MM.1S (cell line): ENCODE measurements around the gene RASL11B.
"Not testable (repeated sequence)": the region's sequence is repeated elsewhere in the genome, so short reads cannot be mapped to it uniquely, and the experiment has no call there.

ENCODE experiments used
- DNase-seq: peaks from one replicate; pipeline ENCODE4 v3.0.0-alpha.2; 2015
- H2AFZ ChIP-seq: fragments of 300-600 bp; sonication (generic); 2 replicates; pipeline ENCODE4 v1.6.0; 2016; ENCODE audit warnings: antibody characterized with exemption, low read length
- H3F3A ChIP-seq: fragments of 300-600 bp; sonication (generic); 2 replicates; pipeline ENCODE4 v1.6.1; 2016; ENCODE audit warnings: mild to moderate bottlenecking, antibody characterized with exemption, low read length, moderate library complexity, mixed read lengths; ENCODE audit not compliant: insufficient read depth
- H3K27ac ChIP-seq: fragments of 300-600 bp; sonication (generic); 2 replicates; pipeline ENCODE4 v1.5.1; 2016; ENCODE audit warnings: mild to moderate bottlenecking, low read length
- H3K27me3 ChIP-seq: fragments of 300-600 bp; sonication (generic); replicated peaks from 2 replicates; pipeline ENCODE4 v1.6.0; 2016; ENCODE audit warnings: low read length; ENCODE audit not compliant: insufficient read depth
- H3K36me3 ChIP-seq: fragments of 300-600 bp; sonication (generic); replicated peaks from 2 replicates; pipeline ENCODE4 v1.6.1; 2016; ENCODE audit warnings: mild to moderate bottlenecking, low read length, mixed read lengths; ENCODE audit not compliant: insufficient read depth
- H3K4me1 ChIP-seq: fragments of 300-600 bp; sonication (generic); 2 replicates; pipeline ENCODE4 v1.6.1; 2016; ENCODE audit warnings: low read length, mixed read lengths
- H3K4me2 ChIP-seq: fragments of 300-600 bp; sonication (generic); 2 replicates; pipeline ENCODE4 v1.6.0; 2016; ENCODE audit warnings: low read depth, low read length
- H3K4me3 ChIP-seq: fragments of 300-600 bp; sonication (generic); 2 replicates; pipeline ENCODE4 v1.5.1; 2016; ENCODE audit warnings: low read length, mixed read lengths
- H3K79me2 ChIP-seq: fragments of 300-600 bp; sonication (generic); 2 replicates; pipeline ENCODE4 v1.6.1; 2016; ENCODE audit warnings: mixed run types, low read length, mixed read lengths
- H3K9ac ChIP-seq: fragments of 300-600 bp; sonication (generic); 2 replicates; pipeline ENCODE4 v1.6.1; 2016; ENCODE audit warnings: low read length, mixed read lengths
- H3K9me2 ChIP-seq: fragments of 300-600 bp; sonication (generic); replicated peaks from 2 replicates; pipeline ENCODE4 v1.6.1; 2016; ENCODE audit warnings: mild to moderate bottlenecking, low read length, mixed read lengths; ENCODE audit not compliant: insufficient read depth
- H3K9me3 ChIP-seq: fragments of 300-600 bp; sonication (generic); replicated peaks from 2 replicates; pipeline ENCODE4 v1.6.1; 2016; ENCODE audit warnings: mild to moderate bottlenecking, low read length, mixed read lengths; ENCODE audit not compliant: insufficient read depth
- H4K20me1 ChIP-seq: fragments of 300-600 bp; sonication (generic); 2 replicates; pipeline ENCODE4 v1.6.1; 2016; ENCODE audit warnings: mild to moderate bottlenecking, low read length, moderate library complexity, mixed read lengths; ENCODE audit not compliant: insufficient read depth
- EZH2 ChIP-seq: fragments of 300-600 bp; sonication (generic); optimal IDR thresholded peaks from 2 replicates; pipeline ENCODE3; 2017; ENCODE audit warnings: low read depth, mild to moderate bottlenecking, antibody characterized with exemption, low read length, mixed read lengths
- EZH2phosphoT487 ChIP-seq: fragments of 300-600 bp; sonication (generic); IDR thresholded peaks from 2 replicates; pipeline ENCODE4 v1.6.1; 2018; ENCODE audit warnings: antibody characterized with exemption, low read length
- TF ChIP-seq, protein P1 (sequence below): fragments of 300-600 bp; sonication (generic); IDR thresholded peaks from 2 replicates; pipeline ENCODE4 v1.5.1; 2016; ENCODE audit warnings: antibody characterized with exemption, low read length, mixed read lengths

Gene RASL11B

DNA sequence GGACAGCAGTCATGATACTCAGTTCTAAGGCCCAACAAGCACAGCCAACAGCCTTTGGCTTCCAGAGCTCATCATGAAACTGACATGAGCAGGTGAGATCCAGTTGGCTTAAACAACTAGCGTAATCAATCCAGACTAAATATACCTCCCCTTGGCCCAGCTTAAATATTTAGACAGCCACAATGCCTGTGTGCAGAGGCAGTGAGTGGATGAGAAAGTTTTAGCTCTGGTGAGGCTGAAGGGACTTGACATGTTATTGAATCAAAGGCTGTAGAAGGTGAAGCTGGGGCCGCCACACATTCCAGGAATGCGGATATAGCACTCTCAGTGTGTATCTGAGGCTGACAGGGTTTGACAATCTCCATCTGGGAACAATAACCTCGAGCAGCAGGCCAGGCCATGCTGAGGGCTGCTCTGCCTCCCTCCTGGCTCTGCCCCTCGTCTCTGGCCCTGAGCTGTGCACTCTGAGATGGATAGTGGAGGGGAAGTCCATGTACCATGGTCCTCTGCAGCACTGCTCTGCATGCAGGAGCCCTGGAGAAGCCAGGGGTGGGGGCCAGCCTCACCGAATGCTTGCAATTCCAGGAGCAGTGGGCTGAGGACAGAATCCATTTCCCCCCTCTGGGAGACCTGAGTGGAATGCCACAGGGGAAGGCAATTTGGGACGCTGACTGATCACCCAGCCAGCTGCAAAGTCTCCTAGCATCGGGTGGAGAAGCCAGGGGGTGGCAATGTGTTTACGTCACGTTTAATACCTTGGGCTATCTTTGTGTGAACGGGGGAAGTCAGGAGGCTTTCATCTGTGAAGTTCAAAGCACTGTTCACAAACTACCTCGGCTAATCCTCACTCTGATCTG, 37.3 kb upstream of the RASL11B start:
- no peaks in the 10 kb centered on the region for H3K36me3 ChIP-seq
- no peaks in the 10 kb centered on the region for H3K9me3 ChIP-seq
- H3K27ac ChIP-seq: no peak overlapping the region
- TF ChIP-seq EZH2phosphoT487 (no peak), EZH2 (no peak)
- TF ChIP-seq, protein P1, sequence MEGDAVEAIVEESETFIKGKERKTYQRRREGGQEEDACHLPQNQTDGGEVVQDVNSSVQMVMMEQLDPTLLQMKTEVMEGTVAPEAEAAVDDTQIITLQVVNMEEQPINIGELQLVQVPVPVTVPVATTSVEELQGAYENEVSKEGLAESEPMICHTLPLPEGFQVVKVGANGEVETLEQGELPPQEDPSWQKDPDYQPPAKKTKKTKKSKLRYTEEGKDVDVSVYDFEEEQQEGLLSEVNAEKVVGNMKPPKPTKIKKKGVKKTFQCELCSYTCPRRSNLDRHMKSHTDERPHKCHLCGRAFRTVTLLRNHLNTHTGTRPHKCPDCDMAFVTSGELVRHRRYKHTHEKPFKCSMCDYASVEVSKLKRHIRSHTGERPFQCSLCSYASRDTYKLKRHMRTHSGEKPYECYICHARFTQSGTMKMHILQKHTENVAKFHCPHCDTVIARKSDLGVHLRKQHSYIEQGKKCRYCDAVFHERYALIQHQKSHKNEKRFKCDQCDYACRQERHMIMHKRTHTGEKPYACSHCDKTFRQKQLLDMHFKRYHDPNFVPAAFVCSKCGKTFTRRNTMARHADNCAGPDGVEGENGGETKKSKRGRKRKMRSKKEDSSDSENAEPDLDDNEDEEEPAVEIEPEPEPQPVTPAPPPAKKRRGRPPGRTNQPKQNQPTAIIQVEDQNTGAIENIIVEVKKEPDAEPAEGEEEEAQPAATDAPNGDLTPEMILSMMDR: no peak
- H4K20me1 ChIP-seq: no peaks in the 10 kb centered on the region
- no peaks in the 10 kb centered on the region for H3F3A ChIP-seq
- H3K4me2 ChIP-seq: no peak overlapping the region
- H3K9ac ChIP-seq: no peak overlapping the region
- DNase-seq: no peak
- H3K79me2 ChIP-seq: no peaks in the 10 kb centered on the region
- no peak overlapping the region for H3K4me3 ChIP-seq
- no peaks in the 10 kb centered on the region for H3K27me3 ChIP-seq
- no peak overlapping the region for H2AFZ ChIP-seq
- H3K4me1 ChIP-seq: no peaks in the 10 kb centered on the region
- no peaks in the 10 kb centered on the region for H3K9me2 ChIP-seq

- Histone ChIP-seq H3K9me3 (no peaks in the 10 kb centered on the region), H3F3A (no peaks in the 10 kb centered on the region), H2AFZ (no peak overlapping the region), H3K4me1 (no peaks in the 10 kb centered on the region), H3K9me2 (no peaks in the 10 kb centered on the region), H3K9ac (no peak overlapping the region), H4K20me1 (no peaks in the 10 kb centered on the region), H3K27me3 (no peaks in the 10 kb centered on the region), H3K27ac (no peak overlapping the region), H3K4me2 (no peak overlapping the region), H3K36me3 (no peaks in the 10 kb centered on the region), H3K4me3 (no peak overlapping the region), H3K79me2 (no peaks in the 10 kb centered on the region)
- TF ChIP-seq EZH2: no peak
- TF ChIP-seq EZH2phosphoT487: no peak
- TF ChIP-seq, protein P1: no peak
- DNase-seq: no peak
Observed at GRCh38 chr4:52825460-52826090, 36.5 kb upstream of the RASL11B start.

DNA sequence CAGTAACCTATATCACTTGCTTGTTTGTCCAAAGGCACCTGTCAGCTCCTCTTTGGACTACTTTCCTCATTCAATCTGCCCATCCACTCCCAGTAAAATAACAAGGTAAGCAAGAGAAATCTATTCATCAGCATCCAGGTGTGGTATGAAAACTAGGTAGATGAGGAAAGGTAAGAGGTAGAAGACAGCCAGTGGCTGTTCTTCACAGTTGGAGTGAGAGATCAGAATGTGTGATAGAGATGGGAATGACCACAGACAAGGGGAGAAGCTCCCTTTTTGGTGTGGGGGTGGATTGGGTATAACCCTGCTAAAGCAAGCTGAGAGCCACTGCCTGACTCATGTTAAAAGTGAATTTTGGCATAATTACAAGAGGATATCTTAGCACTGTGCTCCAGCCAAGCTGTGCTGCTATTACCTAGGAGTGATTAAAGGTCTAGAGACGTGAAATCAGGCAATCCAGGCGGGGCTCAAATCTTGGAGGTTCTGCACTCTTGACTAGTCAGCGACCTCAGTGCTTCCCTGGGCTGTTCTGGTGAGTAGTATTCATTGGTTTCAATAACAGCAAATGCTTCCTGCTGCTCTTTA, 28.1 kb upstream of the RASL11B start:
- no peaks in the 10 kb centered on the region for H3K27me3 ChIP-seq
- DNase-seq: no peak
- no peaks in the 10 kb centered on the region for H3K9me2 ChIP-seq
- H4K20me1 ChIP-seq: no peaks in the 10 kb centered on the region
- no peak overlapping the region for H3K4me3 ChIP-seq
- no peaks in the 10 kb centered on the region for H3K4me1 ChIP-seq
- H3F3A ChIP-seq: no peaks in the 10 kb centered on the region
- no peak overlapping the region for H3K27ac ChIP-seq
- no peak overlapping the region for H3K9ac ChIP-seq
- H3K36me3 ChIP-seq: no peaks in the 10 kb centered on the region
- H2AFZ ChIP-seq: no peak overlapping the region
- H3K9me3 ChIP-seq: no peaks in the 10 kb centered on the region
- TF ChIP-seq EZH2phosphoT487 (no peak), EZH2 (no peak)
- TF ChIP-seq, protein P1: no peak
- no peak overlapping the region for H3K4me2 ChIP-seq
- no peaks in the 10 kb centered on the region for H3K79me2 ChIP-seq

DNA sequence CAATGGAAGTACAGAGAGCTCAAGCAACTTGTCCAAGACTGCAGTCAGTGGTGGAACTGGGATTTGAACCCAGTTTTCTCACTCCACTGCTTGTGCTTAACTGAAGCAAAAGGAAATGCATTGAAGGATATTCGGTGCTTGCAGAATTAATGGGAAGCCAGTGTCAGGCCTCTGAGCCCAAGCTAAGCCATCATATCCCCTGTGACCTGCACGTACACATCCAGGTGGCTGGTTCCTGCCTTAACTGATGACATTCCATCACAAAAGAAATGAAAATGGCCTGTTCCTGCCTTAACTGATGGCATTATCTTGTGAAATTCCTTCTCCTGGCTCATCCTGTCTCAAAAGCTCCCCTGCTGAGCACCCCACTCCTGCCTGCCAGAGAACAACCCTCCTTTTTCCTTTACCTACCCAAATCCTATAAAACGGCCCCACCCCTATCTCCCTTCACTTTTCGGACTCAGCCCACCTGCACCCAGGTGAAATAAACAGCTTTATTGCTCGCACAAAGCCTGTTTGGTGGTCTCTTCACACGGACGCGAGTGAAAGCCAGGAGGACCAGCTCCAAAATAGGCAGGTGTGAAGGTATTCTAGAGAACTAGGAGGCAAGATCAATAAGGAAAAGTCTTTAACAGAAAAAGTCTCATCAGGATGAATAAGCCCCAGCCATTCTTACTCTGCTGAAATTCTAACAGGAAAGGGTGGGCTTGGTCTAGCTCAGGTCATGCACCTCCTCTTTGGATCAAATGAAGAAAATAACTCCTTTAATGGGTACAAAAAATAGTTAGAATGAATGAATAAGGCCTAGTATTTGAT, 27.3 kb upstream of the RASL11B start:
- not testable (repeated sequence) for H3K27me3 ChIP-seq, H2AFZ ChIP-seq, H3F3A ChIP-seq, H3K9ac ChIP-seq, H3K9me2 ChIP-seq, H3K4me2 ChIP-seq, H4K20me1 ChIP-seq, H3K36me3 ChIP-seq, H3K4me3 ChIP-seq, DNase-seq, H3K27ac ChIP-seq, H3K4me1 ChIP-seq, H3K9me3 ChIP-seq, H3K79me2 ChIP-seq
